HG03439 (cell line): Measurements from ENCODE around the gene ZDHHC9.
"Not testable (repeated sequence)": the region's sequence is repeated elsewhere in the genome, so short reads cannot be mapped to it uniquely, and the experiment has no call there.

Experiments used
- ATAC-seq: cut with Tn5 transposase; IDR thresholded peaks from one replicate; pipeline ENCODE4 v1.9.1; 2021; ENCODE audit warnings: mild to moderate bottlenecking, moderate library complexity; ENCODE audit not compliant: unreplicated experiment

The ZDHHC9 gene

GRCh38 chrX:129843459-129844306 is at the start of gene ZDHHC9:
ZDHHC9 (minus strand) TSS chrX:129843886; CDS start chrX:129841945, 1,941 bp downstream.
- peak; percentile 99 for ATAC-seq

- no peak for ATAC-seq
Observed at GRCh38 chrX:129877401-129877800, 33.7 kb upstream of the ZDHHC9 start.

GRCh38 chrX:129876771-129877305 is 33.2 kb upstream of the ZDHHC9 start:
- no peak for ATAC-seq

GRCh38 chrX:129875669-129876068 is 32.0 kb upstream of the ZDHHC9 start:
- ATAC-seq: no peak

- no peak for ATAC-seq
Observed at GRCh38 chrX:129872524-129872923, 28.8 kb upstream of the ZDHHC9 start.

GRCh38 chrX:129866321-129866720 is 22.6 kb upstream of the ZDHHC9 start:
- not testable (repeated sequence) for ATAC-seq

- ATAC-seq: not testable (repeated sequence)
Observed at GRCh38 chrX:129859134-129859533, 15.4 kb upstream of the ZDHHC9 start.

GRCh38 chrX:129851825-129852224 is 8.1 kb upstream of the ZDHHC9 start:
- not testable (repeated sequence) for ATAC-seq

GRCh38 chrX:129846716-129847115 is 3.0 kb upstream of the ZDHHC9 start:
- no peak for ATAC-seq

GRCh38 chrX:129845616-129846190 is 2.0 kb upstream of the ZDHHC9 start:
- no peak for ATAC-seq

GRCh38 chrX:129843209-129843458 is 552 bp downstream of the ZDHHC9 start:
- ATAC-seq: no peak

GRCh38 chrX:129842510-129843208 is 1.0 kb downstream of the ZDHHC9 start:
- ATAC-seq: no peak

- no peak for ATAC-seq
Observed at GRCh38 chrX:129840344-129840743, 3.3 kb downstream of the ZDHHC9 start.

GRCh38 chrX:129836827-129837226 is 6.9 kb downstream of the ZDHHC9 start:
- ATAC-seq: no peak

- ATAC-seq: no peak
Observed at GRCh38 chrX:129833153-129833990, 10.3 kb downstream of the ZDHHC9 start.

- ATAC-seq: no peak
Observed at GRCh38 chrX:129831091-129831885, 12.4 kb downstream of the ZDHHC9 start.

GRCh38 chrX:129830494-129830893 is 13.2 kb downstream of the ZDHHC9 start:
- ATAC-seq: no peak

GRCh38 chrX:129825746-129826505 is 17.8 kb downstream of the ZDHHC9 start:
- ATAC-seq: no peak

- no peak for ATAC-seq
Observed at GRCh38 chrX:129824620-129825019, 19.1 kb downstream of the ZDHHC9 start.
